Measurements from ENCODE around the gene UGT2B7.
"Not testable (repeated sequence)": the region's sequence is repeated elsewhere in the genome, so short reads cannot be mapped to it uniquely, and the experiment has no call there.

The UGT2B7 gene

DNA sequence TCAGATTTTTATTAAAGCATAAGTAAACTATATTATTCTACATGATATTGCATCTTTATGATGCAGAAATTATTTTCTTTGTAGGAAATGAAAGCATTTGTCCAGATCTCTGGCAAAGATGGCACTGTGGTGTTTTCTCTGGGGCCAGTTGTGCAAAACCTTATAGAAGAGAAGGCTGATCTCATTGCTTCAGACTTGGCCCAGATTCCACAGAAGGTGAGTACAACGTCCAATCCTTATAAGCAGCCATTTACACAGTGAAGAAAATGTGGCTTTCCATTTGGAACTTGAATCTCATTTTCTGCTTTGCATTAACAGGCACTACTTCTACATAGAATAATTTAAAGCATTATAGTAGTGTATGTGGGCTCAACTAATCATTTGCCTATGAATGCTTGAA, 6.9 kb upstream of the UGT2B7 start:
- no peak for DNase-seq

DNA sequence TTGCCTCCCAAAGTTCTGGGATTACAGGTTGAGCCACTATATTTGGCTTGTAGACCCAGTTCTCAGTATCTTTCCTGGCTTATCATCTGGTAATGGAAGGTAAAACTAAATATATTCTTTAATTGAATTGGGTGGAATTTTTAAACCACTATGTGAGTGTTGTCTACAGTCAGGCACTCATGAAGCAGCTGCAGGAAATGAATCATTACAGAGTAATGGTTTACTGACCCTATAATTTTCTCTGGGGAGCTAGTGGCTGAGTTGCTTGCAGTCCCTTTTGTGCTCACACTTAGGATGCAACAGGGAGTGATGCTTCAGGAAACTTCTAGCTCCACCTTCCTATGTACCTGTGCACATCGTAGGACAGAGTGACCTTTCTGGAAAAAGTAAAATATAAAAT, 4.1 kb upstream of the UGT2B7 start:
- no peak for DNase-seq

DNA sequence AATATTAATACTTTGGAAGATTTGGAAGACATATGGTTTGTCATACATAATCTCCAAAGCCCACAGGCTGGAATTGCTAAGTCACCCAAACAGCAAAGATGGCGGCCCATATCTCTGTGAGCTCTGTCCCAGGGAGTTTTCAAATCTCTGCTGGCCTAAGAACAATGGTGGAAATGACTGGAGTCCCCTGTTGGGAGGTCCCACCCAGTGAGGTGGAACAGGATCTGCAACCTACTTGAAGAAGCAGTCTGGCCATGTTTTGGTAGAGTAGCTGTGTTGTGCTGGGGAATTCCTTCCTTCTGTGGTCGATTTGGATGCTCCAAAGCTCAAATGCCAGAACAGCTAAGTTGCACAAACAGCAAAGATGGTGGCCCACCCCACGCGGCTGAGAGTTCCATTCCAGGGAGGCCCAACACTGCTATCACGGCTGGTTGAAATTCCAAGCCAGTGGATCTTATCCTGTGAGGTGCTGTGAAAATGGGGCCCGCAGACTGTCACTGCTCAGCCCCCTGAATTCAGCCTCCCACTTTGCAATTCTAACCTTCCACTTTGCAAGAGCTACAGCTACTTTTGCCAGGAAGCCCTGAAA, 3.2 kb upstream of the UGT2B7 start:
- no peak for DNase-seq

DNA sequence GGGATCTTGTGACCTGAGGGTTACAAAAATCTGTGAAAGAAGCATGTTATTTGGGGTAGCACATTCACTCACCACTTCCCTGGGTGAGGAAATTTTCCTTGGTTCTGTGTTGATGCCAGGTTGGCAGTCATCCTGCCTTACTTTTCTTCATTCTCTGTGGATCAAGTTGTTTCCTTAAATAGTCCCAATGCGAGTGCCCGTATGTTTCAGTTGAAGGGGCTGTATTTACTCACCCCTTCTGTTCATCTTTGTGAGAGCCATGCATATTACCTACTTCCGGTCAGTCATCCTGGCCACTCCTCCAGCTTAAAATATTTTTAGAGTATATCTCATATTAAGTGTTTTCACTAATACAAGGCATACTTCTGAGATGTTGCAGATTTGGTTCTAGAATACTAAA, 2.6 kb upstream of the UGT2B7 start:
- DNase-seq: no peak

DNA sequence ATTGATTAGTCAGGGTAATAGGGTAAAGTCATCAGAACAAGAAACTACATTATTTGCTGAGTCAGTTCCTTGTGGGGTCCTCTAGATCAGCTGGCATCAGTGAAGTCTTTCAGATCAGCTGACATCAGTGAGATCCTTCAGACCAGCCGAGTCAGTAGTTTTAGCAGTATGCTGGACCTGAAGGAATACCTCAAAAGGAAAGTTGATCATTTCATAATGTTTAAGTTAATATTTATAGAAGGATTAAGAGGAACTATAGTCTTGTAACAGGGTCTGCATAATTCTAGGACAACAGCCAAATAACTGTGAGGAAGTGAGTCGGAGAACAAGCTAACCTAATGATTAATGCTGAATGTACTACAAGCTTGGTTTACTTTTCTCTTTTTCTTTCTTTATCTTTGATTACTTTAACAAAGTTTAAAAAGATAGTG, 958 bp upstream of the UGT2B7 start:
- no peak for DNase-seq

GRCh38 chr4:69096810-69097209, 536 bp downstream of the UGT2B7 start:
- no peak for DNase-seq

DNA sequence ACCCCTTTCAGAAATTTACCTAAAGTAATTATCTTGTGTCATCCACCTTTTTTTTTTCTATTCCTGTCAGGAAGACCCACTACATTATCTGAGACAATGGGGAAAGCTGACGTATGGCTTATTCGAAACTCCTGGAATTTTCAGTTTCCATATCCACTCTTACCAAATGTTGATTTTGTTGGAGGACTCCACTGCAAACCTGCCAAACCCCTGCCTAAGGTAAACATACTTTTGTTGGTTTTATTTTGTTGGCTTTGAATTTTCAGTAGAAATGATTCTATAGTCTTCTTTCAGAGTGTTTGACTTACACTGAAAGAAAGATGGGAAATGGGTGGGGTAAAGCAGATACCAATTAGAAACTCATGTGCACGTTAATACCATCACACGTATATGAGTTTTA, 2.2 kb downstream of the UGT2B7 start:
- no peak for DNase-seq

GRCh38 chr4:69099910-69100309, 3.6 kb downstream of the UGT2B7 start:
- no peak for DNase-seq

DNA sequence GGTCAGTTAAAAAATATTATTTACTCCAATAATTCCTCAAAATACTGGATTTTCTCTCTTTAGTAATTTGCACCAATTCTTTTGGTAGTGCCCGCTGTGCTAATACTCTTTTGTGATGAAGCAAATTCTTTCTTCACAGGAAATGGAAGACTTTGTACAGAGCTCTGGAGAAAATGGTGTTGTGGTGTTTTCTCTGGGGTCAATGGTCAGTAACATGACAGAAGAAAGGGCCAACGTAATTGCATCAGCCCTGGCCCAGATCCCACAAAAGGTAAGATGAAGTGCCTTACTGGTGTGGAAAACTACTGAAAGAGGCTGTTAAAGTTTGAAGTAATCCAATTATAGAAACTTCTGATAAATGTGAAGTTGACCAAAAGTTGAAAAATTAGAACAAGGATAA, 6.4 kb downstream of the UGT2B7 start:
- not testable (repeated sequence) for DNase-seq

- DNase-seq: no peak
These were observed 8.5 kb downstream of the UGT2B7 start for GRCh38 chr4:69104719-69105275.

GRCh38 chr4:69115151-69115850, 19.0 kb downstream of the UGT2B7 start:
- DNase-seq: not testable (repeated sequence)

DNA sequence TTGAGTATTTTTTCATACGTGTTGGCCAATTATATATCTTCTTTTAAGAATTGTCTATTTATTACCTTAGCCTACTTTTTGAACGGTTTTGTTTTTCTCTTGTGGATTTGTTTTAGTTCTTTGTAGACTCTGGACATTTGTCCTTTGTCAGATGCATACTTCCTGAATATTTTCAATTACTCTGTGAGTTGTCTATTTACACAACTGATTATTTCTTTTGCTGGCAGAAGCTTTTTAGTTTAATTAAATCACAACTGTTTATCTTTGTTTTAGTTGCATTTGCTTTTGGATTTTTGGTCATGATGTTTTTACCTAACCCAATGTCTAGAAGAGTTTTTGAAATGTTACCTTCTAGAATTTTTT, 19.6 kb downstream of the UGT2B7 start:
- DNase-seq: no peak

DNA sequence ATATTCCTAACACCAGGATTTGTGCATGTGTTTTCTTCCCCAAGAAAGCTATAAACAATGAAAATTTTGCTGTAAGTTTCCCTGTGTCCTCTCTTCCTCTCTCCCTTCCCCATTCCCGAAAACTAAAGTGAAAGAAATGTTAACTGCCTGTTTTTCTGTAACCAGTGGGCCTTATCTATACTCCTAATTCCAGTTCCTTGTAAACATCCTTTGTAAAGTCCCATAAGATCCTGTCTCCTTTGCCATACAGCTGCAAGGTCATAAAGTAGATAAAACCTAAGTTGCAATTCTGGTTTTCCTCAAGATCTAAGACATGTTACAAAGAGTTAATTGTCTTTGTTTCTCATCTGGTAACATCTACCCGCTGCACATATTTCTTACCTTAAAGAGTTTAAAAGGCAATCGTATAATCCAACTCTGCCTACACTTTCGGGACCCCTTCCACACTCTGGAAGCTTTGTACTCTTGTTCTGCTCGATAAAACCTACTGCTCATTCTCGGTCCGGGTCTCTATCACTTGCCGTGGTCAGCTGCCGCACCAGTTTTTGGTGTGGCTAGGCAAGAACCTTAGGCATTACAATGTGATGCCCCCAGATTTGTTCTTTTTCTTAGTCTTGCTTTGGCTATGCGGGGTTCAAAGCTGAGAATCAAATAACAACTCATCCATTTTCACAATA, 20.5 kb downstream of the UGT2B7 start:
- DNase-seq: no peak

DNA sequence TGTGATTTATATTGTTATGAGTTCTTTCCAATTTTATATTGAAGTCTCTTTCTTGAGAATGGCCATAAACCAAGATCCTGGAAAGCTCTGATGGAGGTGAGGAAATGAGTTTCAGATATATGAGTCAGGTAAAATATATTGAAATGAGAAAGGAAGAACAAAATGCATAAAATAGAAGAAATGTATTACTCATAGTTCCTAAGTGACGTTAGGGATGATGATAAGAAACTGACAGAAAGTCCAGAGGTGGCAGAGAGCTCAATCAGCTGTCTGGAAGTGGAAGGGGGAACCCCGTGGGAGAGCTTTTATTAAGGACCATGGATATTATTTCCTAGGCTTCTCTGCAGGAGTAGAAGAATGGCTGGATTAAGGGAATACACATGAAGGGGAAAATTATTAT, 24.6 kb downstream of the UGT2B7 start:
- no peak for DNase-seq

GRCh38 chr4:69122476-69122875, 26.2 kb downstream of the UGT2B7 start:
- no peak for DNase-seq

DNA sequence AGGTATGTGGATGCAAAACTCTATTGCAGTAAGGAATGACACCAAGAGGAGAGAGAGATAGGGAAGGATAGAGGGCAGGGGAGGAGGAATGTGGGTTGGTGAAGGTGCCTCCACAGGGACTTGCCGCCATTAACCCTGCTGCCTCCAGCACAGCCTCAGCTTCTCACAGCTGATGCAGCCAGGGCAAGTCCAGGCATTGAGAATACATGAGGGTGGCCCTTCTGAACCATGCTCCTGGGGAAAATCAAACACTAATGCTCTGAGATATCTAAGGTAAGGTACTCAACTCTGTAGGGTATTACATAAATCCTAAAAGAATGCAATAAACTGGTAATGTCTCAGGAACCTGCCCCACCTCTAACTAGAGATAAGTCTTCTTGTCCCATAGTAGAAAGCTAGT, 28.7 kb downstream of the UGT2B7 start:
- DNase-seq: no peak

DNA sequence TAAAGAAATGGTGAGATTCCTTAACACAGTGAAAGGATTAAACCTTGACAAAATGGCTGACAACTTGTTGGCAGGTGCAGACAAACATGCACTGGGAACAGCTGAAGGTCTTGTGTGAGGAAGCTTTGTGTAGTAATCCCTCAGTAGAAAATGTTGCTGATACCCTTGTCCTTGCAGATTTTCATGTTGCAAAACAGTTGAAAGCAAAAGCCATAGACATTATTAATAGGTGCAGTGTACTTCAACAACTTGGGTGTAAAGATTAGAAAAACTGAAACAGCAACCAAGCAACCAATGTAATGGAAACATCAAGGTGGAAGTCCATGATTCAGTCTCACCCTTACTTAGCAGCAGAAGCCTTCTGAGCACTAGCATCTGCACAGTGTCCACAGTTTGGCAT, 29.8 kb downstream of the UGT2B7 start:
- DNase-seq: no peak

GRCh38 chr4:69133993-69134392, 37.7 kb downstream of the UGT2B7 start:
- DNase-seq: no peak

GRCh38 chr4:69134471-69134870, 38.2 kb downstream of the UGT2B7 start:
- no peak for DNase-seq

DNA sequence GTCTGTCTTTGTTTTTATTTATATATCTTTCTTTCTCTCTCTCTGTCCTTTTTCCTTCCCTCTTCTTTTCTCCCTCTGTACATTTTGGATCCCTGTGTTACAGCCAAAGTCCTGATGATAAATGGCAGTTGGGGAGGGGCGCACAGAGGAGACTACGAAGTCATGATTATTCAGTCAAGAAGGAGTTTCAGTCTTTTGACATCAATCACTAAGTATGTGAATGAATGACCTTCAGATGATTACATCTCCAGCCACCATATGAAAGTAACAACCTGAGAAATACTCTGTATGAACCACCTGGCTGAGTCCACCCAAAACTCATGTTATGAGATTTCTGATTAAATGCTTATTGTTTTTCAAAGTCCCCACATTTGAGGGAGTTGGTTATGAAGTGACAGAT, 45.0 kb downstream of the UGT2B7 start:
- DNase-seq: no peak

- DNase-seq: no peak
These were observed 51.1 kb downstream of the UGT2B7 start for GRCh38 chr4:69147334-69147733.

DNA sequence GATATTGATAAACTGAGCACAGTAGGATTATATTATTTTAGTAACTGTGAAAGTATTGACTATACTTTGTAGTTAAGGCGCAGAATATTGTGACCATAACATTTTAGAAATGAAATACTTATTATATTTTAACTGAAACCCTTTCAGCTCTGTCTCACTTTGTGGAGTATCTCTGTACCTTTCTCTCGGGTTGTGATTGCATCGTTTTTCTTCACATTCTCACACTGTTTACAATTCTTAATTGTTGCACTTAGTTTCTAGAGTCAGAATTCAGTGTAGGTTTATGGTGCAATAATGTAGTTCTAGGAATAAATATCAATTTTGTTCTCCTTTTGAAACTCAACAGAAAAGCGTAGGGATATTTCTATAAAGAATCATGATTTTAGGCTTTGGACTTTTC, 57.7 kb downstream of the UGT2B7 start:
- DNase-seq: no peak

DNA sequence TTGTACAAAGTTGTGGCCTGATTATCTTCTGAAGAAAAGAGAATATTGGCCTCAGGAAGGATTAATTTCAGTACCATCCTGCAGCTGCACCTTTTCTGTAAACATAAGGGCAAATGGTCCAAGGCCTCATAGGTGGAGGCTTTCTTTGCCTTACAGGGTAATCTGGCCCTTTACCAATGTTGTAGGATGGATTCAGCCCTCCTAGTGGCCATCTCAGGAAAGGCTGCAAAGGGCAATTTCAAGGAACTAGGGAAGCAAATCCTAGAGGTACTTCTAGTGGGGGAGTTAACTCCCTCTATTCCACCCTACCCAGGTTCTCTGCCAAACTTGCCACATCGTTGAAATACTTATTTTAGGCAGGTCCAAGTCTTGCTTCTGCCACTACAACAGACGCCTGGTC, 60.6 kb downstream of the UGT2B7 start:
- DNase-seq: no peak

Data from activated CD4-positive, alpha-beta T cell treated with anti-CD3 and anti-CD28 coated beads for 4 hours (primary cell).